Upper lobe of left lung (tissue), 4 donors: ENCODE measurements around the gene NDUFC1.

ENCODE experiments used
- CTCF ChIP-seq, 6 experiments: fragments of 450-650 bp in 4 of 6; fragments of 200-600 bp in 2 of 6; sonication (generic) in 2 of 6; IDR thresholded peaks; one replicate each; pipeline ENCODE4 v1.5.1; 2016 to 2019; ENCODE audit warnings: antibody characterized with exemption in 6 of 6
- POLR2A ChIP-seq, 4 donors: fragments of 450-650 bp; IDR thresholded peaks; one replicate each; pipeline ENCODE4 v1.5.1; 2016 to 2017; ENCODE audit warnings: antibody characterized with exemption in 4 of 4, mild to moderate bottlenecking in 2 of 4

GRCh38 chr4:139256349-139256748 is 45.9 kb downstream of the NDUFC1 start:
- no peak for TF ChIP-seq POLR2A (IDR thresholded peaks at IDR 0.05)
- TF ChIP-seq CTCF (IDR thresholded peaks at IDR 0.05) = no peak
